Measurements from ENCODE around the gene GALNT14. TPM values are rescaled to one million over a fixed set of nuclear protein-coding genes. Genes with fewer than 3 reads are reported as not detected.

The GALNT14 gene
- total RNA-seq, 3 donors from 2014 or later (not counting 1 experiment from before 2014, with no cell fraction given): 0.68 TPM; not detected in 2

DNA sequence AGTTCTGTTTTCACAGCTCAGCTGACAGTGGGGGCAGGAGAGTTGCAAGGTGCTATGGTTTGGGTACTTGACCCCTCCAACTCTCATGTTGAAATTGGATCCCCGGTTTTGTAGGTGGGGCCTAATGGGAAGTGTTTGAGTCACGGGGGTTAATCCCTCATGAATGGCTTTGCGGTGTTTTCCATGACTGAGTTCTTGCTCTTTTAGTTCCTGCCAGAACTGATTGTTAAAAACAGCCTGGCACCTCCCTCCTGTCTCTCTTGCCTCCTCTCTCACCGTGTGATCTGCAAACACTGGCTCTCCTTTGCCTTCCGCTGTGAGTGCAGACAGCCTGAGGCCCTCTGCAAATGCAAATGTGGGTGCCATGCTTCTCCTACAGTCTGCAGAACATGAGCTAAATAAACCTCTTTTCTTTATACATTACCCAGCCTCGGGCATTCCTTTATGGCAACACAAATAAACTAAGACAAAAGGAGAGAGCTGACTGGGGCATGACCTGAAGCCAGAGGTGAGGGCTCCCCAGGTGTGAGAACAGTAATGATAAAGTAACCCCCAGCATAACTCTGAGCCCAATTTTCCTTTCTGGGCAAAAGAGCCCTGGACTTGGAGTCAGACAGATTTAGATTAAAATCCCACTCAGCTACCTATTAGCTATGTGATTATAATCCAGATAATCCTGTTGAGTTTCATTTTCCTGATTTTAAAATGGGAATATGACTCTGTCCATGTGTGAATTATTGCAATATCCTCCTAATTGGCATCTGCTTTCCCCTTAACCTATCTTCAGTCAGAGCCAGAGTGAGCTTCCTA, 266.1 kb downstream of the GALNT14 start:
- no peak for DNase-seq
- no peak for ATAC-seq
- H3K4me3 Mint-ChIP-seq: no peak overlapping the region
- H3K27ac Mint-ChIP-seq: no peak overlapping the region
- H3K27me3 Mint-ChIP-seq (ENCODE audit: low read depth in 2 of 2): peaks cover 5 to 29% of the 10 kb centered on the region in 2 donors
- 79% methylated on average over 6 of the region's 6 CpGs for WGBS (ENCODE audit: insufficient coverage)
- no peaks in the 10 kb centered on the region for H3K9me3 Mint-ChIP-seq
- TF ChIP-seq, protein P1, sequence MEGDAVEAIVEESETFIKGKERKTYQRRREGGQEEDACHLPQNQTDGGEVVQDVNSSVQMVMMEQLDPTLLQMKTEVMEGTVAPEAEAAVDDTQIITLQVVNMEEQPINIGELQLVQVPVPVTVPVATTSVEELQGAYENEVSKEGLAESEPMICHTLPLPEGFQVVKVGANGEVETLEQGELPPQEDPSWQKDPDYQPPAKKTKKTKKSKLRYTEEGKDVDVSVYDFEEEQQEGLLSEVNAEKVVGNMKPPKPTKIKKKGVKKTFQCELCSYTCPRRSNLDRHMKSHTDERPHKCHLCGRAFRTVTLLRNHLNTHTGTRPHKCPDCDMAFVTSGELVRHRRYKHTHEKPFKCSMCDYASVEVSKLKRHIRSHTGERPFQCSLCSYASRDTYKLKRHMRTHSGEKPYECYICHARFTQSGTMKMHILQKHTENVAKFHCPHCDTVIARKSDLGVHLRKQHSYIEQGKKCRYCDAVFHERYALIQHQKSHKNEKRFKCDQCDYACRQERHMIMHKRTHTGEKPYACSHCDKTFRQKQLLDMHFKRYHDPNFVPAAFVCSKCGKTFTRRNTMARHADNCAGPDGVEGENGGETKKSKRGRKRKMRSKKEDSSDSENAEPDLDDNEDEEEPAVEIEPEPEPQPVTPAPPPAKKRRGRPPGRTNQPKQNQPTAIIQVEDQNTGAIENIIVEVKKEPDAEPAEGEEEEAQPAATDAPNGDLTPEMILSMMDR (IDR thresholded peaks at IDR 0.05): no peak
- Histone ChIP-seq H3K4me1 (ENCODE audit: control insufficient read depth, insufficient read depth, low read length) (no peaks in the 10 kb centered on the region), H3K27me3 (ENCODE audit: control insufficient read depth, insufficient read depth, low read length) (no peaks in the 10 kb centered on the region), H3K27ac (ENCODE audit: low read length) (no peak overlapping the region), H3K9me3 (ENCODE audit: control insufficient read depth, insufficient read depth, low read length) (no peaks in the 10 kb centered on the region), H3K4me3 (ENCODE audit: low read length) (no peak overlapping the region), H3K36me3 (ENCODE audit: control insufficient read depth, insufficient read depth, low read length) (no peaks in the 10 kb centered on the region)
- no peaks in the 10 kb centered on the region for H3K36me3 Mint-ChIP-seq
- intact Hi-C loops (cut with micrococcal nuclease): no loop called here
- peaks cover 0 to under 1% of the 10 kb centered on the region in 2 donors for H3K4me1 Mint-ChIP-seq

DNA sequence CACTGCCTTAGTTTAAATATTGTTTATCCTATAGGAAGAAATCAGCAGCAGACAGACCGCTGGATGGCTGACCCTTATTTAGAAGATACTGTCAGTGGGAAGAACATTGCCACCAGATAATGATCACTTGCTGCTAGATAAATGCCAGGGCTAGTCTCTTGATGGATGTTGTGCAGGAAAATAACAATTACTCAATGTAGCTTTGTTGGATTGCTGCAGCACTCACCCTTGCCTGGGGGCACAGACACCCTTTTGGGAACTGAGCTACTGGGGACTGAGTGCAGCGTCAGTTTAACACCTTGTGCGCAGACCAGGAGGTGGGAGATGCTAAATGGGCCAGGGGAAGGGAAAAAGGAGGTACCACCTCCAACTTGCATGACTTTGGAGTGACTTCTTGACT, 266.8 kb downstream of the GALNT14 start:
- no peak overlapping the region for H3K4me3 Mint-ChIP-seq
- TF ChIP-seq, protein P1 (IDR thresholded peaks at IDR 0.05): no peak
- peaks cover 5 to 24% of the 10 kb centered on the region in 2 donors for H3K27me3 Mint-ChIP-seq (ENCODE audit: low read depth in 2 of 2)
- H3K4me1 ChIP-seq (ENCODE audit: control insufficient read depth, insufficient read depth, low read length): no peaks in the 10 kb centered on the region
- DNase-seq (no peak), ATAC-seq (no peak)
- H3K27ac ChIP-seq (ENCODE audit: low read length): no peak overlapping the region
- H3K4me1 Mint-ChIP-seq: peaks cover 0 to 4% of the 10 kb centered on the region in 2 donors
- H3K36me3 ChIP-seq (ENCODE audit: control insufficient read depth, insufficient read depth, low read length): no peaks in the 10 kb centered on the region
- no peak overlapping the region for H3K27ac Mint-ChIP-seq
- no peak overlapping the region for H3K4me3 ChIP-seq (ENCODE audit: low read length)
- WGBS (ENCODE audit: insufficient coverage): 96% methylated on average over 3 of the region's 3 CpGs
- intact Hi-C loops (cut with micrococcal nuclease): no loop called here
- H3K36me3 Mint-ChIP-seq: no peaks in the 10 kb centered on the region
- no peaks in the 10 kb centered on the region for H3K9me3 Mint-ChIP-seq
- no peaks in the 10 kb centered on the region for H3K9me3 ChIP-seq (ENCODE audit: control insufficient read depth, insufficient read depth, low read length)
- no peaks in the 10 kb centered on the region for H3K27me3 ChIP-seq (ENCODE audit: control insufficient read depth, insufficient read depth, low read length)

DNA sequence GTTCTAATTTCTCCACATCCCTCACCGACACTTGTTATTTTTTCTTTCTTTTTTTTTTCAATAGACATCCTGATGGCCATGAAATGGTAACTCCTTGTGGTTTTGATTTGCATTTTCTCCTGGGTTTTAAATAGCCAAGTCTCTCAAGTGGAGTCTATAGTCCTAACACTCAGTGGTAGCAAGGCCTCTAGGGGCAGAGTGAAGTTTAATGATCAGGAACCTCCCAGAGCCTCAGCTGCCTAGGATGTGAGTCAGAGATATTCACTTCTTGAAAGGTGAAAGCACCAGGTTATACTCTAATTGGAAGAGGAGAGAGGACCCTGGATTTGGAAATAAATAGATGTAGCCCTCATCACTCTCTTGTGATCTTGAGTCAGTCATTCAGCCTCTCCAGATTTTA, 268.3 kb downstream of the GALNT14 start:
- Mint-ChIP-seq H3K27me3 (ENCODE audit: low read depth in 2 of 2) (peaks cover under 1 to 12% of the 10 kb centered on the region in 2 donors), H3K27ac (no peak overlapping the region), H3K9me3 (no peaks in the 10 kb centered on the region), H3K4me3 (no peak overlapping the region), H3K36me3 (no peaks in the 10 kb centered on the region), H3K4me1 (peaks cover 0 to 4% of the 10 kb centered on the region in 2 donors)
- TF ChIP-seq, protein P1 (IDR thresholded peaks at IDR 0.05): no peak
- Histone ChIP-seq H3K4me1 (ENCODE audit: control insufficient read depth, insufficient read depth, low read length) (no peaks in the 10 kb centered on the region), H3K9me3 (ENCODE audit: control insufficient read depth, insufficient read depth, low read length) (no peaks in the 10 kb centered on the region), H3K4me3 (ENCODE audit: low read length) (no peak overlapping the region), H3K27ac (ENCODE audit: low read length) (no peak overlapping the region), H3K27me3 (ENCODE audit: control insufficient read depth, insufficient read depth, low read length) (no peaks in the 10 kb centered on the region), H3K36me3 (ENCODE audit: control insufficient read depth, insufficient read depth, low read length) (no peaks in the 10 kb centered on the region)
- ATAC-seq: no peak
- intact Hi-C loops (cut with micrococcal nuclease): loop anchor here (10.0 kb wide), 1 partner anchor 465 kb away; no protein-coding TSS in a partner anchor
- WGBS (ENCODE audit: insufficient coverage): 100% methylated on average over 1 of the region's 1 CpG
- no peak for DNase-seq
